ENCODE results near the gene ZNF620. TPM values are rescaled to one million over a fixed set of nuclear protein-coding genes. Genes with fewer than 3 reads are reported as not detected.
"Not testable (repeated sequence)": the region's sequence is repeated elsewhere in the genome, so short reads cannot be mapped to it uniquely, and the experiment has no call there.

ZNF620 gene
- total RNA-seq, 1 donor from 2014 or later, result 8.3 TPM

DNA sequence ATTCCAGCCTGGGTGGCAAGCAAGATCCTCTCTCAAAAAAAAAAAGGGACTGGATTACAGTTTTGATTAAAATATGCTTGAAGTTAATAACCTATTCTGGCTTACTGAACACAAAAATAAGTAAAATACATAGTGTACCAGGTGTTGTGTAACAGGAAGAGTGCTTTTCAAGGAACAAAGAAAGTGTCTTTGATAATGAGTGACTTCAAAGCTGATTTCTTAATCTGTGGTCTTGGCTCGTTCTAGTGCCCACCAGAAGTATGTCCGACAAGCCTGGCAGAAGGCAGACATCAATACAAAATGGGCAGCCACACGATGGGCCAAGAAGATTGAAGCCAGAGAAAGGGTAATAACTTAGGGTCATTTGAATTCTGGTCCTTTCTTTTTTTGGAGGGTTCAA, 44.7 kb upstream of the ZNF620 start:
- DNase-seq (ENCODE audit: low spot score), result no peak
- TF ChIP-seq CTCF (IDR thresholded peaks at IDR 0.05; ENCODE audit: unreplicated experiment), result no peak
- peaks cover 31% of the 10 kb centered on the region for H3K4me1 Mint-ChIP-seq (ENCODE audit: unreplicated experiment)
- H3K9me3 Mint-ChIP-seq (ENCODE audit: unreplicated experiment), result no peaks in the 10 kb centered on the region
- peak overlapping the region; percentile 3 for H3K4me3 Mint-ChIP-seq (ENCODE audit: unreplicated experiment)
- H3K27ac Mint-ChIP-seq (ENCODE audit: unreplicated experiment), result no peak overlapping the region
- H3K27me3 Mint-ChIP-seq (ENCODE audit: unreplicated experiment), result no peaks in the 10 kb centered on the region
- H3K36me3 Mint-ChIP-seq (ENCODE audit: low read depth, unreplicated experiment), result peaks cover 31% of the 10 kb centered on the region

DNA sequence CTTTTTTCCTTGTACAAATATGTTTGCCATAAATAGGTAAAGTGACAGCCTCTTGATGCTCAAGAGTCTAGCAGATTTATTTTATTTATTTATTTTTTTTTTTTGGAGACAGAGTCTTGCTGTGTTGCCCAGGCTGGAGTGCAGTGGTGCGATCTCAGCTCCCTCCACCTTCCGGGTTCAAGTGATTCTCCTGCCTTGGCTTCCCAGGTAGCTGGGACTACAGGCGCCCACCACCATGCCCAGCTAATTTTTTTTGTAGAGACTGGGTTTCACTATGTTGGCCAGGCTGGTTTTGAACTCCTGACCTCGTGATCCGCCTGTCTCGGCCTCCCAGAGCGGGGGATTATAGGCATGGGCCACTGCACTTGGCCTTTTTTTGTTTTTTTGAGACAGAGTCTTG, 43.0 kb upstream of the ZNF620 start:
- not testable (repeated sequence) for H3K4me3 Mint-ChIP-seq (ENCODE audit: unreplicated experiment); H3K9me3 Mint-ChIP-seq (ENCODE audit: unreplicated experiment); H3K27ac Mint-ChIP-seq (ENCODE audit: unreplicated experiment); DNase-seq (ENCODE audit: low spot score); H3K27me3 Mint-ChIP-seq (ENCODE audit: unreplicated experiment)
- peaks cover 28% of the 10 kb centered on the region for H3K36me3 Mint-ChIP-seq (ENCODE audit: low read depth, unreplicated experiment)
- H3K4me1 Mint-ChIP-seq (ENCODE audit: unreplicated experiment), result peaks cover 22% of the 10 kb centered on the region

GRCh38 chr3:40463579-40463978, 42.3 kb upstream of the ZNF620 start:
- no peak for DNase-seq (ENCODE audit: low spot score)
- no peak overlapping the region for H3K4me3 Mint-ChIP-seq (ENCODE audit: unreplicated experiment)
- no peak overlapping the region for H3K27ac Mint-ChIP-seq (ENCODE audit: unreplicated experiment)

GRCh38 chr3:40464339-40465110, 41.3 kb upstream of the ZNF620 start:
- DNase-seq (ENCODE audit: low spot score), result no peak
- peaks cover 13% of the 10 kb centered on the region for H3K36me3 Mint-ChIP-seq (ENCODE audit: low read depth, unreplicated experiment)

More at GRCh38 chr3:40463579-40463978, 42.3 kb upstream of the ZNF620 start:
- Mint-ChIP-seq H3K4me1 (ENCODE audit: unreplicated experiment) (peaks cover 15% of the 10 kb centered on the region), H3K36me3 (ENCODE audit: low read depth, unreplicated experiment) (peaks cover 21% of the 10 kb centered on the region), H3K9me3 (ENCODE audit: unreplicated experiment) (no peaks in the 10 kb centered on the region), H3K27me3 (ENCODE audit: unreplicated experiment) (no peaks in the 10 kb centered on the region)
- TF ChIP-seq CTCF (IDR thresholded peaks at IDR 0.05; ENCODE audit: unreplicated experiment), result no peak

GRCh38 chr3:40465111-40465407, 40.8 kb upstream of the ZNF620 start:
- H3K9me3 Mint-ChIP-seq (ENCODE audit: unreplicated experiment), result no peaks in the 10 kb centered on the region
- DNase-seq (ENCODE audit: low spot score), result no peak
- peaks cover 12% of the 10 kb centered on the region for H3K4me1 Mint-ChIP-seq (ENCODE audit: unreplicated experiment)
- no peak for TF ChIP-seq CTCF (IDR thresholded peaks at IDR 0.05; ENCODE audit: unreplicated experiment)
- H3K4me3 Mint-ChIP-seq (ENCODE audit: unreplicated experiment), result no peak overlapping the region
- no peaks in the 10 kb centered on the region for H3K27me3 Mint-ChIP-seq (ENCODE audit: unreplicated experiment)
- H3K36me3 Mint-ChIP-seq (ENCODE audit: low read depth, unreplicated experiment), result peaks cover 13% of the 10 kb centered on the region
- H3K27ac Mint-ChIP-seq (ENCODE audit: unreplicated experiment), result peak overlapping the region; percentile 37

More at GRCh38 chr3:40464339-40465110, 41.3 kb upstream of the ZNF620 start:
- no peak for TF ChIP-seq CTCF (IDR thresholded peaks at IDR 0.05; ENCODE audit: unreplicated experiment)
- Mint-ChIP-seq H3K9me3 (ENCODE audit: unreplicated experiment) (no peaks in the 10 kb centered on the region), H3K27ac (ENCODE audit: unreplicated experiment) (peak overlapping the region; percentile 37), H3K4me3 (ENCODE audit: unreplicated experiment) (no peak overlapping the region), H3K27me3 (ENCODE audit: unreplicated experiment) (no peaks in the 10 kb centered on the region), H3K4me1 (ENCODE audit: unreplicated experiment) (peaks cover 12% of the 10 kb centered on the region)

All from endothelial cell (in vitro differentiated cells).